HG03558 (cell line): ENCODE measurements around the gene C1QTNF8.

Experiments used
- ATAC-seq: cut with Tn5 transposase; IDR thresholded peaks from one replicate; pipeline ENCODE4 v1.9.1; 2021; ENCODE audit warnings: moderate number of reproducible peaks; ENCODE audit not compliant: unreplicated experiment; ENCODE audit errors: extremely low read depth

Gene C1QTNF8

GRCh38 chr16:1049113-1049975, 46.7 kb downstream of the C1QTNF8 start:
- ATAC-seq: no peak

GRCh38 chr16:1048442-1049112, 47.5 kb downstream of the C1QTNF8 start:
- ATAC-seq: no peak

- ATAC-seq: no peak
Observed at GRCh38 chr16:1047801-1048200, 48.2 kb downstream of the C1QTNF8 start.

GRCh38 chr16:1047123-1047522, 48.9 kb downstream of the C1QTNF8 start:
- ATAC-seq: no peak

GRCh38 chr16:1045993-1046911, 49.8 kb downstream of the C1QTNF8 start:
- ATAC-seq: no peak

- no peak for ATAC-seq
Observed at GRCh38 chr16:1045310-1045992, 50.6 kb downstream of the C1QTNF8 start.

GRCh38 chr16:1044460-1045309, 51.4 kb downstream of the C1QTNF8 start:
- ATAC-seq: no peak

- ATAC-seq: no peak
Observed at GRCh38 chr16:1043881-1044451, 52.1 kb downstream of the C1QTNF8 start.

- no peak for ATAC-seq
Observed at GRCh38 chr16:1042866-1043265, 53.2 kb downstream of the C1QTNF8 start.

- ATAC-seq: no peak
Observed at GRCh38 chr16:1042049-1042744, 53.8 kb downstream of the C1QTNF8 start.

- no peak for ATAC-seq
Observed at GRCh38 chr16:1040346-1040745, 55.7 kb downstream of the C1QTNF8 start.

GRCh38 chr16:1039762-1040161, 56.3 kb downstream of the C1QTNF8 start:
- no peak for ATAC-seq

- no peak for ATAC-seq
Observed at GRCh38 chr16:1038932-1039331, 57.1 kb downstream of the C1QTNF8 start.
